A673 (cell line): ENCODE results near the gene RHOBTB3. TPM values are rescaled to one million over a fixed set of nuclear protein-coding genes. Genes with fewer than 3 reads are reported as not detected.

Experiments
- BruUV-seq: library from RNA; stranded (reverse); fragments of 400-500 nt; replicated peaks from 2 replicates; lab custom pipeline; 2021; lab: Mats Ljungman, UMichigan
- CTCF ChIA-PET: fragments of 300-600 bp; sonication (Branson Sonifier 250); formaldehyde crosslinking; loops from one replicate; lab custom pipeline; 2022; ENCODE audit warnings: antibody characterized with exemption; lab: Charles Lee
- POLR2A ChIA-PET: fragments of 300-600 bp; sonication (Branson Sonifier 250); formaldehyde crosslinking; loops from one replicate; lab custom pipeline; 2022; ENCODE audit warnings: antibody characterized with exemption; ENCODE audit not compliant: low non-redundant PET; lab: Charles Lee
- DNase-seq: peaks from one replicate; pipeline ENCODE4 v3.0.0-alpha.2; 2015; ENCODE audit warnings: low spot score
- H3K27ac ChIP-seq: fragments of 200-600 bp; sonication (generic); 2 replicates; pipeline ENCODE4 v1.5.1; 2016; ENCODE audit warnings: mixed run types, low read depth, mild to moderate bottlenecking, mixed read lengths, antibody characterized with exemption, low read length; ENCODE audit not compliant: poor library complexity, severe bottlenecking
- H3K27me3 ChIP-seq: fragments of 200-600 bp; sonication (generic); replicated peaks from 2 replicates; pipeline ENCODE4 v1.6.1; 2017; ENCODE audit warnings: mixed run types, low read depth, mild to moderate bottlenecking, mixed read lengths, antibody characterized with exemption, low read length; ENCODE audit not compliant: insufficient read depth, poor library complexity
- H3K36me3 ChIP-seq: fragments of 200-600 bp; sonication (generic); 2 replicates; pipeline ENCODE4 v1.6.1; 2016; ENCODE audit warnings: mixed run types, mild to moderate bottlenecking, mixed read lengths, antibody characterized with exemption, low read length; ENCODE audit not compliant: insufficient read depth, poor library complexity, severe bottlenecking
- H3K4me1 ChIP-seq: fragments of 200-600 bp; sonication (generic); 2 replicates; pipeline ENCODE4 v1.6.1; 2017; ENCODE audit warnings: mixed run types, mild to moderate bottlenecking, mixed read lengths, antibody characterized with exemption, low read length; ENCODE audit not compliant: insufficient read depth, poor library complexity, severe bottlenecking
- H3K4me3 ChIP-seq: fragments of 200-600 bp; sonication (generic); 2 replicates; pipeline ENCODE4 v1.5.1; 2016; ENCODE audit warnings: low read depth, mixed run types, mild to moderate bottlenecking, mixed read lengths, low read length; ENCODE audit not compliant: poor library complexity, severe bottlenecking
- H3K9me3 ChIP-seq: fragments of 200-600 bp; sonication (generic); 2 replicates; pipeline ENCODE4 v1.6.1; 2016; ENCODE audit warnings: mixed run types, low read depth, mild to moderate bottlenecking, mixed read lengths, antibody characterized with exemption, low read length; ENCODE audit not compliant: poor library complexity, severe bottlenecking
- EZH2 ChIP-seq: fragments of 200-600 bp; sonication (generic); IDR thresholded peaks from 2 replicates; pipeline ENCODE4 v1.6.1; 2017; ENCODE audit warnings: borderline replicate concordance, low read depth, mild to moderate bottlenecking, mixed read lengths, antibody characterized with exemption, low read length; ENCODE audit not compliant: poor library complexity, severe bottlenecking
- intact Hi-C: fragments of 100-400 bp; cut with micrococcal nuclease; formaldehyde crosslinking; loops from one replicate; pipeline ENCODE4 v1.10.0; 2022; ENCODE audit not compliant: unreplicated experiment
- total RNA-seq: library from RNA; stranded (reverse); gene quantifications from 2 replicates; pipeline ENCODE4 v1.2.3, GENCODE V29; 2021
- TF ChIP-seq, protein P1 (sequence below): fragments of 300-800, 200-600 bp; sonication (generic); conservative IDR thresholded peaks from 2 replicates; pipeline ENCODE4 v1.5.1; 2017; ENCODE audit warnings: low read depth, mild to moderate bottlenecking, antibody characterized with exemption, low read length, moderate library complexity, mixed read lengths

Gene RHOBTB3
- total RNA-seq, 1 experiment from 2014 or later = 29.6 TPM

DNA sequence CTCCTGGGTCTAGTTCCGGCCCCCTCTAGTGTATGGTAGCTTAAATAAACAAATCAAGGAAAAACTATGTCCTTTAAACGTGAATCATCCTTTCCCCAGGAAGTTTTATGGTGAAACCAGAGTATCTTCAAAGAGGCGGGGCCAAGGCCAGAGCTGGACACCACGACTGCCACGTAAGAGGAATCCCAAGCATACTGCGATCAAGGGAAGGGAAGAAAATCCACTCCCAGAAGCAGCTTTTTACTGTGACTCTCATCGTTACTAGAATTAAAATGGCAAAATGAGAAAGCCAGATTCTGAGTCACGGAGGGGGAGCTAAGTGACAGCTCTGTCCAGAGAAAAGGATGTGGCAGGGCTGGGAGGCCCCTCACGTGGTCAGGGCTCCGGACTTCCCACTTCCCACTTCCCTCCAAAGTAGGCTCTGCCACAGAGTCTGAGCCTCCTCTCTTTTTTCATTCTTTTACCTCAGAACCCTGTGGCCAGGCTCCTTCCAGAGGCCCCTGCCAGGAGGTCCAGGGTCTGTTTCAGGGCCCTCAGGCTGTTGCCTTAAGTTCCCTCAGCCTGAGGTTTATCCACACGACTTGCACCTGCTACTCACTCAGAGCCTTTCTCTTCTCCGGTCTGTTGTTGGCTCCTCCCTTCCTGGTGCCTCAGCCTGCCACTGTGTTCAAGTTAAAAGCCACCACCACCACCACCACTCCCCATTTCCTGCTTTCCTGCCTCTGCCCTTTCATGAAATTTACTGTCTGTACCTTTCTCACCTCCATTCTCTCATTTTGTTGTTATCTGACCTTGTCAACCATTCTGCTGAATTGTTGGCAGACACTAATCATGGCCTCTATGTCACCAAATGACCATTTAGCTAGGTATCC is 92.8 kb downstream of the RHOBTB3 start:
- ChIA-PET POLR2A (no interaction called here), CTCF (interaction anchor here (1.2 to 2.2 kb wide), 2 partner anchors 16 to 43 kb away, joined by 5 to 9 read pairs; no protein-coding TSS in a partner anchor)
- TF ChIP-seq EZH2 = no peak
- TF ChIP-seq, protein P1, sequence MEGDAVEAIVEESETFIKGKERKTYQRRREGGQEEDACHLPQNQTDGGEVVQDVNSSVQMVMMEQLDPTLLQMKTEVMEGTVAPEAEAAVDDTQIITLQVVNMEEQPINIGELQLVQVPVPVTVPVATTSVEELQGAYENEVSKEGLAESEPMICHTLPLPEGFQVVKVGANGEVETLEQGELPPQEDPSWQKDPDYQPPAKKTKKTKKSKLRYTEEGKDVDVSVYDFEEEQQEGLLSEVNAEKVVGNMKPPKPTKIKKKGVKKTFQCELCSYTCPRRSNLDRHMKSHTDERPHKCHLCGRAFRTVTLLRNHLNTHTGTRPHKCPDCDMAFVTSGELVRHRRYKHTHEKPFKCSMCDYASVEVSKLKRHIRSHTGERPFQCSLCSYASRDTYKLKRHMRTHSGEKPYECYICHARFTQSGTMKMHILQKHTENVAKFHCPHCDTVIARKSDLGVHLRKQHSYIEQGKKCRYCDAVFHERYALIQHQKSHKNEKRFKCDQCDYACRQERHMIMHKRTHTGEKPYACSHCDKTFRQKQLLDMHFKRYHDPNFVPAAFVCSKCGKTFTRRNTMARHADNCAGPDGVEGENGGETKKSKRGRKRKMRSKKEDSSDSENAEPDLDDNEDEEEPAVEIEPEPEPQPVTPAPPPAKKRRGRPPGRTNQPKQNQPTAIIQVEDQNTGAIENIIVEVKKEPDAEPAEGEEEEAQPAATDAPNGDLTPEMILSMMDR = no peak
- Histone ChIP-seq H3K27me3 (no peaks in the 10 kb centered on the region), H3K36me3 (no peaks in the 10 kb centered on the region), H3K9me3 (no peaks in the 10 kb centered on the region), H3K27ac (peak overlapping the region; percentile 70), H3K4me3 (peak overlapping the region; percentile 62), H3K4me1 (peaks cover 26% of the 10 kb centered on the region)
- no TSS peak for BruUV-seq
- intact Hi-C loops = no loop called here
- DNase-seq = peak; percentile 84

DNA sequence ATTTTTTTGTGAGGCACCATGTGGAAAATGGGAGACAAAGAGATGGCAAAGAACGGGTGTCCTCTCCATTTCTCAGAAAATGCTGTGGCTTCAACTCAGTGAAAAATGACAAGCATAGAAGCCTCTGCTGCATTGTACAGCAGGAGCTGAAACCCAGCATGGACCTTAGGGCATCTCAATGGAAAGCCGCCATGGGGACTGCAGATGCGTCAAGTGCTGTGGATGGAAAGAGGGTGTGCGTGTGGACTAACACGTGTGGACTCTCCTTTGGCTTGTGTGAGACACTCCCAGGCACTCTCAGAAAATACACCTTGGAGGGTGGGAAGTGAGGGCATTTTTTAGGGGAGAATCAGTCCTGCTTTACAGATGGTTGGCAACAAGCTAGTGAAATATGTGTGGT is 93.6 kb downstream of the RHOBTB3 start:
- DNase-seq = no peak
- ChIA-PET CTCF (no interaction called here), POLR2A (no interaction called here)
- H3K27me3 ChIP-seq = no peaks in the 10 kb centered on the region
- peaks cover 26% of the 10 kb centered on the region for H3K4me1 ChIP-seq
- no peaks in the 10 kb centered on the region for H3K9me3 ChIP-seq
- no peaks in the 10 kb centered on the region for H3K36me3 ChIP-seq
- H3K4me3 ChIP-seq = no peak overlapping the region
- intact Hi-C loops = no loop called here
- no peak for TF ChIP-seq EZH2
- TF ChIP-seq, protein P1 = no peak
- no TSS peak for BruUV-seq
- no peak overlapping the region for H3K27ac ChIP-seq

DNA sequence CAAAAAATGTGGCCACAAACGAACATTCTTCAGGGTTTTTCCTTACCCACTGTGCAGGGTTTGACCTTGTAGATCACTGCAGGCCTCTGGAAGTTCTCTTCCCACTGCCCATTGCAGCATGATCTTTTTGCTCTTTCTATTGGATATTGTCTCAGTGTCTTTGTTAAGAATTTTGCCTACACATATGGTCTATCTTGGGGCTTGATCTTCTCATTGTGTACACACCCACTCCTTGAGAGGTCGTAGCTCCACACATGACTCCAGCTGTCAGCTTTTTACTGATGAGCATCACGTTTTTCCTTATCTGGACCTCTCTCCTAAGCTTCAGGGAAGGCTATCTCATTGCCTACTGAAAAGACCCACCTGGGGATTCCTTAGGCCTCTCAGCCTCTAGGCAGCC is 94.4 kb downstream of the RHOBTB3 start:
- DNase-seq = no peak
- no peaks in the 10 kb centered on the region for H3K36me3 ChIP-seq
- no peaks in the 10 kb centered on the region for H3K27me3 ChIP-seq
- TF ChIP-seq EZH2 = no peak
- TF ChIP-seq, protein P1 = no peak
- CTCF ChIA-PET = no interaction called here
- no TSS peak for BruUV-seq
- no peak overlapping the region for H3K27ac ChIP-seq
- intact Hi-C loops = no loop called here
- H3K4me3 ChIP-seq = no peak overlapping the region
- POLR2A ChIA-PET = no interaction called here
- peaks cover 26% of the 10 kb centered on the region for H3K4me1 ChIP-seq
- no peaks in the 10 kb centered on the region for H3K9me3 ChIP-seq
